EH (cell line): ENCODE results near the gene GPS2.

ENCODE experiments used
- DNase-seq: peaks from one replicate; pipeline ENCODE4 v3.0.0-alpha.2; 2015; ENCODE audit warnings: low read depth

The GPS2 gene

GRCh38 chr17:7317161-7317803 lies 2.1 kb upstream of the GPS2 start:
- no peak for DNase-seq

- DNase-seq, result no peak
Observed at GRCh38 chr17:7315570-7316235, 543 bp upstream of the GPS2 start.

GRCh38 chr17:7313890-7314718 lies 1.1 kb downstream of the GPS2 start:
- peak; percentile 49 for DNase-seq

GRCh38 chr17:7313088-7313889 lies 1.9 kb downstream of the GPS2 start:
- DNase-seq, result no peak

- no peak for DNase-seq
Observed at GRCh38 chr17:7312432-7313087, 2.6 kb downstream of the GPS2 start.

- no peak for DNase-seq
Observed at GRCh38 chr17:7311110-7311705, 4.0 kb downstream of the GPS2 start.

GRCh38 chr17:7309628-7310027 lies 5.5 kb downstream of the GPS2 start:
- DNase-seq, result no peak

GRCh38 chr17:7308625-7309433 lies 6.3 kb downstream of the GPS2 start:
- peak; percentile 88 for DNase-seq

GRCh38 chr17:7307686-7308624 lies 7.2 kb downstream of the GPS2 start:
- DNase-seq, result peak; percentile 44

- peak; percentile 100 for DNase-seq
Observed at GRCh38 chr17:7306911-7307685, 8.1 kb downstream of the GPS2 start, which contains the start of gene EIF5A. TSS of gene EIF5A (plus strand) at chr17:7307628. CDS start at chr17:7309636, 2,008 bp downstream.

- DNase-seq, result no peak
Observed at GRCh38 chr17:7304179-7304578, 11.0 kb downstream of the GPS2 start.

GRCh38 chr17:7296189-7296861 lies 18.8 kb downstream of the GPS2 start:
- DNase-seq, result peak; percentile 84

- DNase-seq, result no peak
Observed at GRCh38 chr17:7295230-7296180, 19.7 kb downstream of the GPS2 start.

- DNase-seq, result peak; percentile 50
Observed at GRCh38 chr17:7294614-7295153, 20.5 kb downstream of the GPS2 start, which contains the start of gene YBX2. TSS of gene YBX2 (minus strand) at chr17:7294639. CDS start at chr17:7294500, 139 bp downstream.

- DNase-seq, result no peak
Observed at GRCh38 chr17:7293816-7294613, 21.1 kb downstream of the GPS2 start.
